ENCODE data around the gene THNSL1.

Gene THNSL1

DNA sequence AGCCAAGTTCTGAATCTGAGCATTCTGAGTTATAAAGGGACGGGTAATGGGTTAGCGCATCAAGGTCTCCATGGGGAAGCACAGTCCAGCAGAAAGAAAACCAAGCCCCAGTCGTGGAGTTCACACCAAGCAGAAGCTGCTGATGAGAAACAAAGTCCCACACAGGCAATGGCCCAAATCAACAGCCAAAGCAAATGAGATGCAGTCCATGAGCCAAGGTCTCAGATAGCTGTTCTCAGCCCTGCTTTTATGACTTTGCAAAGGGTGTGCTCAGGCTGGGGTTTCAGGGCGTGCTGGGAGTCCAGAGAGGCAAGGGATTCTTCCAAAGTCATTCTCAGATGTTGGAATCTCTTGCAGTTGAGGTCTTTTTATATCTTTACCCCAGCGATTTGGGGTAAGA is 32.0 kb downstream of the THNSL1 start:
- no peaks in the 10 kb centered on the region for H3K27me3 ChIP-seq (ENCODE audit: control insufficient read depth, low read length)
- no peak overlapping the region for H3K4me3 ChIP-seq (ENCODE audit: low read length)
- no peak for TF ChIP-seq EZH2phosphoT487 (IDR thresholded peaks at IDR 0.05; ENCODE audit: borderline replicate concordance, low read length)
- TF ChIP-seq, protein P1, sequence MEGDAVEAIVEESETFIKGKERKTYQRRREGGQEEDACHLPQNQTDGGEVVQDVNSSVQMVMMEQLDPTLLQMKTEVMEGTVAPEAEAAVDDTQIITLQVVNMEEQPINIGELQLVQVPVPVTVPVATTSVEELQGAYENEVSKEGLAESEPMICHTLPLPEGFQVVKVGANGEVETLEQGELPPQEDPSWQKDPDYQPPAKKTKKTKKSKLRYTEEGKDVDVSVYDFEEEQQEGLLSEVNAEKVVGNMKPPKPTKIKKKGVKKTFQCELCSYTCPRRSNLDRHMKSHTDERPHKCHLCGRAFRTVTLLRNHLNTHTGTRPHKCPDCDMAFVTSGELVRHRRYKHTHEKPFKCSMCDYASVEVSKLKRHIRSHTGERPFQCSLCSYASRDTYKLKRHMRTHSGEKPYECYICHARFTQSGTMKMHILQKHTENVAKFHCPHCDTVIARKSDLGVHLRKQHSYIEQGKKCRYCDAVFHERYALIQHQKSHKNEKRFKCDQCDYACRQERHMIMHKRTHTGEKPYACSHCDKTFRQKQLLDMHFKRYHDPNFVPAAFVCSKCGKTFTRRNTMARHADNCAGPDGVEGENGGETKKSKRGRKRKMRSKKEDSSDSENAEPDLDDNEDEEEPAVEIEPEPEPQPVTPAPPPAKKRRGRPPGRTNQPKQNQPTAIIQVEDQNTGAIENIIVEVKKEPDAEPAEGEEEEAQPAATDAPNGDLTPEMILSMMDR (IDR thresholded peaks at IDR 0.05; ENCODE audit: low read depth, low read length, poor library complexity, severe bottlenecking) = no peak
- H3K27ac ChIP-seq (ENCODE audit: low read depth, low read length) = no peak overlapping the region
- no peaks in the 10 kb centered on the region for H3K9me3 ChIP-seq (ENCODE audit: control insufficient read depth, insufficient read depth, low read length)
- H3K9me2 ChIP-seq (replicated peaks; ENCODE audit: control insufficient read depth, low read length) = no peaks in the 10 kb centered on the region
- H3K79me2 ChIP-seq (ENCODE audit: control insufficient read depth, low read length) = no peaks in the 10 kb centered on the region
- no peaks in the 10 kb centered on the region for H3K36me3 ChIP-seq (ENCODE audit: control insufficient read depth, low read length)
- no peaks in the 10 kb centered on the region for H3K4me1 ChIP-seq (ENCODE audit: control insufficient read depth, low read length)
- no peak overlapping the region for H3K4me2 ChIP-seq (ENCODE audit: low read length)
- H4K20me1 ChIP-seq (ENCODE audit: control insufficient read depth, insufficient read depth, low read depth, low read length) = no peaks in the 10 kb centered on the region
- H3F3A ChIP-seq (ENCODE audit: control insufficient read depth, insufficient read depth) = no peaks in the 10 kb centered on the region

DNA sequence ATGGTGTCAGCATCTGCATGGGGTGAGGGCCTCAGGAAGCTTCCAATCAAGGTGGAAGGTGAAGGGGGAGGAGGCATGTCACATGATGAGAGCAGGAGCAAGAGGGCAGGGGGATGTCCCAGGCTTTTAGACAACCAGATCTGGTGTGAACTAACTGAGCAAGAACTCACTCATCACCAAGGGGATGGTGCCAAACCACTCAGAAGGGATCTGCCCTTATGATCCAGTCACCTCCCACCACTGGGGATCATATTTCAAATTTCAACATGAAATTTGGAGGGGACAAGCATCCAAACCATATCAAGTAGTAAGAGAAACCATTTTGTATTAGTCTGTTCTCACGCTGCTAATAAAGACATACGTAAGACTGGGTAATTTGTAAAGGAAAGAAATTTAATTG is 33.6 kb downstream of the THNSL1 start:
- Histone ChIP-seq H4K20me1 (ENCODE audit: control insufficient read depth, insufficient read depth, low read depth, low read length) (no peaks in the 10 kb centered on the region), H3K27ac (ENCODE audit: low read depth, low read length) (no peak overlapping the region), H3K79me2 (ENCODE audit: control insufficient read depth, low read length) (no peaks in the 10 kb centered on the region), H3K4me1 (ENCODE audit: control insufficient read depth, low read length) (no peaks in the 10 kb centered on the region), H3K9me2 (replicated peaks; ENCODE audit: control insufficient read depth, low read length) (no peaks in the 10 kb centered on the region), H3K9me3 (ENCODE audit: control insufficient read depth, insufficient read depth, low read length) (no peaks in the 10 kb centered on the region), H3F3A (ENCODE audit: control insufficient read depth, insufficient read depth) (no peaks in the 10 kb centered on the region), H3K4me2 (ENCODE audit: low read length) (no peak overlapping the region), H3K27me3 (ENCODE audit: control insufficient read depth, low read length) (no peaks in the 10 kb centered on the region), H3K4me3 (ENCODE audit: low read length) (no peak overlapping the region), H3K36me3 (ENCODE audit: control insufficient read depth, low read length) (no peaks in the 10 kb centered on the region)
- TF ChIP-seq, protein P1 (IDR thresholded peaks at IDR 0.05; ENCODE audit: low read depth, low read length, poor library complexity, severe bottlenecking) = no peak
- TF ChIP-seq EZH2phosphoT487 (IDR thresholded peaks at IDR 0.05; ENCODE audit: borderline replicate concordance, low read length) = no peak

DNA sequence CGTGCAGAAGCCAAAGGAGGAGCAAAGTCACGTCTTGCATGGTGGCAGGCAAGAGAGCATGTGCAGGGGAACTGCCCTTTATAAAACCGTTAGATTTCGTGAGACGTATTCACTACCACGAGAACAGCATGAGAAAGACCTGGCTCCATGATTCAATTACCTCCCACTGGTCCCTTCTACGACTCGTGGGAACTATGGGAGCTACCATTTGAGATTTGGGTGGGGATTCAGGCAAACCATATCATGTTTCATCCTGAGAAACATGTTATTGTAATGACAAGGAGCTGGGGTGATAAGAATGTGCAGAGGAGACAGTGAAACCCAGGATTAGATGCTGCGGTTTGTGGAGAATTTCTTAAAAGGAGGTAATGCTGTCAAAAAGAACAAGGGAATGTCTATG is 34.0 kb downstream of the THNSL1 start:
- no peaks in the 10 kb centered on the region for H3K27me3 ChIP-seq (ENCODE audit: control insufficient read depth, low read length)
- TF ChIP-seq EZH2phosphoT487 (IDR thresholded peaks at IDR 0.05; ENCODE audit: borderline replicate concordance, low read length) = no peak
- TF ChIP-seq, protein P1 (IDR thresholded peaks at IDR 0.05; ENCODE audit: low read depth, low read length, poor library complexity, severe bottlenecking) = no peak
- no peak overlapping the region for H3K4me3 ChIP-seq (ENCODE audit: low read length)
- no peaks in the 10 kb centered on the region for H3K4me1 ChIP-seq (ENCODE audit: control insufficient read depth, low read length)
- H3K36me3 ChIP-seq (ENCODE audit: control insufficient read depth, low read length) = no peaks in the 10 kb centered on the region
- H3K4me2 ChIP-seq (ENCODE audit: low read length) = no peak overlapping the region
- no peaks in the 10 kb centered on the region for H3K9me2 ChIP-seq (replicated peaks; ENCODE audit: control insufficient read depth, low read length)
- no peaks in the 10 kb centered on the region for H3K79me2 ChIP-seq (ENCODE audit: control insufficient read depth, low read length)
- no peaks in the 10 kb centered on the region for H4K20me1 ChIP-seq (ENCODE audit: control insufficient read depth, insufficient read depth, low read depth, low read length)
- H3K9me3 ChIP-seq (ENCODE audit: control insufficient read depth, insufficient read depth, low read length) = no peaks in the 10 kb centered on the region
- H3F3A ChIP-seq (ENCODE audit: control insufficient read depth, insufficient read depth) = no peaks in the 10 kb centered on the region
- H3K27ac ChIP-seq (ENCODE audit: low read depth, low read length) = no peak overlapping the region

DNA sequence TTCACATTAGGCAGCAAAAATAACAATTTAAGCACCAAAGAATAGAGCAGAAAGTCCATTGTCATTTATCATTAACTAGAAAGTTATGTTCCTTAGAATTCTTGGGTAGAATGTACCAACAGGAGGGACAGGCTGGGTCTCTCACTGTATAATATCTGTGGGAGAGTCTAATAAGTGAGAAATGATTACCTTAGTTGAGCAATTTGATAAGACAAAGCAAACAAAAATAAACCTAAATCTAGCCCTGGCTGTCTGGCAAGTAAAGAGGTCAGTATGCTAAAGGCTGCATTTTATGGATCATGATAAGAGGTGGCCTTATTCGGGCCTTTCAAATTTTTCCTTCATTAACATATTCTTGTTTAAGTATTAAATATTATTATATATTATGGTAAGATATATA is 35.6 kb downstream of the THNSL1 start:
- H3K36me3 ChIP-seq (ENCODE audit: control insufficient read depth, low read length) = no peaks in the 10 kb centered on the region
- H3K9me3 ChIP-seq (ENCODE audit: control insufficient read depth, insufficient read depth, low read length) = no peaks in the 10 kb centered on the region
- no peak overlapping the region for H3K4me3 ChIP-seq (ENCODE audit: low read length)
- H3K27me3 ChIP-seq (ENCODE audit: control insufficient read depth, low read length) = no peaks in the 10 kb centered on the region
- no peaks in the 10 kb centered on the region for H3K4me1 ChIP-seq (ENCODE audit: control insufficient read depth, low read length)
- no peaks in the 10 kb centered on the region for H3K9me2 ChIP-seq (replicated peaks; ENCODE audit: control insufficient read depth, low read length)
- no peak overlapping the region for H3K4me2 ChIP-seq (ENCODE audit: low read length)
- H3K79me2 ChIP-seq (ENCODE audit: control insufficient read depth, low read length) = no peaks in the 10 kb centered on the region
- no peak overlapping the region for H3K27ac ChIP-seq (ENCODE audit: low read depth, low read length)
- TF ChIP-seq, protein P1 (IDR thresholded peaks at IDR 0.05; ENCODE audit: low read depth, low read length, poor library complexity, severe bottlenecking) = no peak
- no peak for TF ChIP-seq EZH2phosphoT487 (IDR thresholded peaks at IDR 0.05; ENCODE audit: borderline replicate concordance, low read length)
- H4K20me1 ChIP-seq (ENCODE audit: control insufficient read depth, insufficient read depth, low read depth, low read length) = no peaks in the 10 kb centered on the region
- no peaks in the 10 kb centered on the region for H3F3A ChIP-seq (ENCODE audit: control insufficient read depth, insufficient read depth)

Measured in DOHH2 (cell line).